ENCODE measurements around the gene BCL2L13. TPM values are rescaled to one million over a fixed set of nuclear protein-coding genes. Genes with fewer than 3 reads are reported as not detected.

BCL2L13 gene
- total RNA-seq, 1 donor from 2014 or later, result 69.0 TPM

- Mint-ChIP-seq H3K4me3 (ENCODE audit: unreplicated experiment) (peak overlapping the region; percentile 88), H3K4me1 (ENCODE audit: low read depth, unreplicated experiment) (peaks cover 12% of the 10 kb centered on the region), H3K27ac (ENCODE audit: unreplicated experiment) (peak overlapping the region; percentile 68), H3K27me3 (ENCODE audit: low read depth, unreplicated experiment) (no peaks in the 10 kb centered on the region), H3K36me3 (ENCODE audit: low read depth, unreplicated experiment) (peaks cover 3% of the 10 kb centered on the region), H3K9me3 (ENCODE audit: unreplicated experiment) (peaks cover 2% of the 10 kb centered on the region)
- H3K27ac ChIP-seq (ENCODE audit: low read depth, low read length), result peak overlapping the region; percentile 85
- DNase-seq (ENCODE audit: low read depth), result no peak
- H4K20me1 ChIP-seq (ENCODE audit: insufficient read depth, low read length), result no peaks in the 10 kb centered on the region
- peak overlapping the region; percentile 86 for H3K4me2 ChIP-seq (ENCODE audit: low read length)
- peaks cover 34% of the 10 kb centered on the region for H3K79me2 ChIP-seq (ENCODE audit: insufficient read depth, low read length)
- no peak overlapping the region for H2AFZ ChIP-seq (ENCODE audit: low read depth, low read length)
- H3K27me3 ChIP-seq (ENCODE audit: insufficient read depth, low read length), result no peaks in the 10 kb centered on the region
- peaks cover 20% of the 10 kb centered on the region for H3K4me1 ChIP-seq (ENCODE audit: insufficient read depth, low read length)
- no peak for FAIRE-seq
- TF ChIP-seq EZH2 (IDR thresholded peaks at IDR 0.05; ENCODE audit: insufficient read depth, low read length), result no peak
- no peak for TF ChIP-seq CTCF (IDR thresholded peaks at IDR 0.05; ENCODE audit: insufficient read depth, low read depth, low read length)
- H3K4me3 ChIP-seq (ENCODE audit: insufficient read depth, low read depth, low read length), result peak overlapping the region; percentile 54
- no peaks in the 10 kb centered on the region for H3K36me3 ChIP-seq (ENCODE audit: insufficient read depth, low read length)
- peak overlapping the region; percentile 80 for H3K9ac ChIP-seq (ENCODE audit: low read length)
- no peaks in the 10 kb centered on the region for H3K9me3 ChIP-seq (ENCODE audit: insufficient read depth, low read depth, low read length)
Observed at GRCh38 chr22:17707526-17707925, 69.0 kb downstream of the BCL2L13 start.

GRCh38 chr22:17710023-17710422 lies 71.5 kb downstream of the BCL2L13 start:
- peaks cover 2% of the 10 kb centered on the region for H3K9me3 Mint-ChIP-seq (ENCODE audit: unreplicated experiment)
- H3K4me3 ChIP-seq (ENCODE audit: insufficient read depth, low read depth, low read length), result no peak overlapping the region

More at GRCh38 chr22:17710023-17710422, 71.5 kb downstream of the BCL2L13 start:
- no peak for TF ChIP-seq EZH2 (IDR thresholded peaks at IDR 0.05; ENCODE audit: insufficient read depth, low read length)
- TF ChIP-seq CTCF (IDR thresholded peaks at IDR 0.05; ENCODE audit: insufficient read depth, low read depth, low read length), result no peak
- peaks cover 15% of the 10 kb centered on the region for H3K4me1 Mint-ChIP-seq (ENCODE audit: low read depth, unreplicated experiment)
- Histone ChIP-seq H3K36me3 (ENCODE audit: insufficient read depth, low read length) (no peaks in the 10 kb centered on the region), H3K27ac (ENCODE audit: low read depth, low read length) (no peak overlapping the region), H4K20me1 (ENCODE audit: insufficient read depth, low read length) (peaks cover 6% of the 10 kb centered on the region), H3K4me2 (ENCODE audit: low read length) (no peak overlapping the region), H3K9ac (ENCODE audit: low read length) (no peak overlapping the region), H2AFZ (ENCODE audit: low read depth, low read length) (no peak overlapping the region), H3K27me3 (ENCODE audit: insufficient read depth, low read length) (no peaks in the 10 kb centered on the region), H3K9me3 (ENCODE audit: insufficient read depth, low read depth, low read length) (no peaks in the 10 kb centered on the region), H3K79me2 (ENCODE audit: insufficient read depth, low read length) (peaks cover 42% of the 10 kb centered on the region), H3K4me1 (ENCODE audit: insufficient read depth, low read length) (peaks cover 20% of the 10 kb centered on the region)
- FAIRE-seq, result no peak
- H3K4me3 Mint-ChIP-seq (ENCODE audit: unreplicated experiment), result no peak overlapping the region
- DNase-seq (ENCODE audit: low read depth), result no peak
- no peak overlapping the region for H3K27ac Mint-ChIP-seq (ENCODE audit: unreplicated experiment)
- H3K36me3 Mint-ChIP-seq (ENCODE audit: low read depth, unreplicated experiment), result peaks cover 3% of the 10 kb centered on the region
- H3K27me3 Mint-ChIP-seq (ENCODE audit: low read depth, unreplicated experiment), result no peaks in the 10 kb centered on the region
